ENCODE results near the gene ELOVL2. TPM values are rescaled to one million over a fixed set of nuclear protein-coding genes. Genes with fewer than 3 reads are reported as not detected.

The ELOVL2 gene
- total and polyA plus RNA-seq, 7 donors, result 0.34 to 0.93 (median 0.57) TPM

- 52 to 67% (median 53%) methylated on average over 2 of the region's 2 CpGs for WGBS, 3 donors
- Histone ChIP-seq H3K27ac (no peak overlapping the region), H3K9me3 (no peaks in the 10 kb centered on the region), H3K27me3 (ENCODE audit: insufficient read depth in 3 of 3, low read length in 2 of 3) (peaks cover 3 to 39% (median 3%) of the 10 kb centered on the region in 3 donors), H3K4me3 (no peak overlapping the region), H3K4me1 (no peaks in the 10 kb centered on the region), H3K36me3 (ENCODE audit: insufficient read depth in 1 of 2, low read depth in 1 of 2) (no peaks in the 10 kb centered on the region)
- no peak for TF ChIP-seq CTCF (IDR thresholded peaks at IDR 0.05)
- ATAC-seq (no peak), DNase-seq (no peak)
- intact Hi-C loops (cut with DNase I), result no loop called here
These were observed 7.1 kb downstream of the ELOVL2 start for GRCh38 chr6:11036977-11037430.

GRCh38 chr6:11036351-11036740 is 7.8 kb downstream of the ELOVL2 start:
- ATAC-seq (no peak), DNase-seq (no peak)
- Histone ChIP-seq H3K4me1 (no peaks in the 10 kb centered on the region), H3K9me3 (no peaks in the 10 kb centered on the region), H3K27ac (no peak overlapping the region), H3K36me3 (ENCODE audit: insufficient read depth in 1 of 2, low read depth in 1 of 2) (no peaks in the 10 kb centered on the region), H3K27me3 (ENCODE audit: insufficient read depth in 3 of 3, low read length in 2 of 3) (peaks cover 3 to 32% (median 3%) of the 10 kb centered on the region in 3 donors), H3K4me3 (no peak overlapping the region)
- intact Hi-C loops (cut with DNase I), result no loop called here
- no peak for TF ChIP-seq CTCF (IDR thresholded peaks at IDR 0.05)
- WGBS, 3 donors, result 74 to 86% (median 76%) methylated on average over 4 of the region's 4 CpGs

GRCh38 chr6:11035616-11036350 is 8.3 kb downstream of the ELOVL2 start:
- Histone ChIP-seq H3K4me1 (no peaks in the 10 kb centered on the region), H3K4me3 (no peak overlapping the region), H3K36me3 (ENCODE audit: insufficient read depth in 1 of 2, low read depth in 1 of 2) (no peaks in the 10 kb centered on the region), H3K27me3 (ENCODE audit: insufficient read depth in 3 of 3, low read length in 2 of 3) (peaks cover 3 to 30% (median 3%) of the 10 kb centered on the region in 3 donors), H3K9me3 (no peaks in the 10 kb centered on the region), H3K27ac (no peak overlapping the region)
- ATAC-seq, result no peak
- WGBS, 3 donors, result 79 to 85% (median 84%) methylated on average over 7 of the region's 7 CpGs
- TF ChIP-seq CTCF (IDR thresholded peaks at IDR 0.05), result no peak
- DNase-seq, result no peak
- intact Hi-C loops (cut with DNase I), result no loop called here

- ATAC-seq, result no peak
- Histone ChIP-seq H3K27ac (no peak overlapping the region), H3K36me3 (ENCODE audit: insufficient read depth in 1 of 2, low read depth in 1 of 2) (no peaks in the 10 kb centered on the region), H3K27me3 (ENCODE audit: insufficient read depth in 3 of 3, low read length in 2 of 3) (peaks cover 3 to 13% (median 3%) of the 10 kb centered on the region in 3 donors), H3K4me1 (no peaks in the 10 kb centered on the region), H3K9me3 (no peaks in the 10 kb centered on the region), H3K4me3 (no peak overlapping the region)
- no peak for DNase-seq
- no peak for TF ChIP-seq CTCF (IDR thresholded peaks at IDR 0.05)
- intact Hi-C loops (cut with DNase I), result no loop called here
These were observed 10.3 kb downstream of the ELOVL2 start for GRCh38 chr6:11033825-11034224.

GRCh38 chr6:11030904-11031303 is 13.2 kb downstream of the ELOVL2 start:
- Histone ChIP-seq H3K27me3 (ENCODE audit: insufficient read depth in 3 of 3, low read length in 2 of 3) (peaks cover 0 to 12% (median 8%) of the 10 kb centered on the region in 3 donors), H3K4me3 (no peak overlapping the region), H3K27ac (no peak overlapping the region), H3K36me3 (ENCODE audit: insufficient read depth in 1 of 2, low read depth in 1 of 2) (no peaks in the 10 kb centered on the region), H3K9me3 (no peaks in the 10 kb centered on the region), H3K4me1 (no peaks in the 10 kb centered on the region)
- DNase-seq, result no peak
- intact Hi-C loops (cut with DNase I), result no loop called here
- ATAC-seq, result no peak
- WGBS, 3 donors, result 79 to 85% (median 82%) methylated on average over 4 of the region's 4 CpGs
- no peak for TF ChIP-seq CTCF (IDR thresholded peaks at IDR 0.05)

Data from psoas muscle (tissue), 8 donors.